GM12872 (cell line): ENCODE results near the gene POPDC3.

Experiments used
- CTCF ChIP-seq: IDR thresholded peaks from 3 replicates; pipeline ENCODE4 v1.5.1; 2011; ENCODE audit warnings: low read depth, mild to moderate bottlenecking, low read length, moderate library complexity; ENCODE audit not compliant: insufficient read depth

Gene POPDC3

GRCh38 chr6:105213272-105213671 is 33.5 kb upstream of the POPDC3 start:
- TF ChIP-seq CTCF = no peak

- no peak for TF ChIP-seq CTCF
Measured at GRCh38 chr6:105212587-105212986, 32.8 kb upstream of the POPDC3 start.

DNA sequence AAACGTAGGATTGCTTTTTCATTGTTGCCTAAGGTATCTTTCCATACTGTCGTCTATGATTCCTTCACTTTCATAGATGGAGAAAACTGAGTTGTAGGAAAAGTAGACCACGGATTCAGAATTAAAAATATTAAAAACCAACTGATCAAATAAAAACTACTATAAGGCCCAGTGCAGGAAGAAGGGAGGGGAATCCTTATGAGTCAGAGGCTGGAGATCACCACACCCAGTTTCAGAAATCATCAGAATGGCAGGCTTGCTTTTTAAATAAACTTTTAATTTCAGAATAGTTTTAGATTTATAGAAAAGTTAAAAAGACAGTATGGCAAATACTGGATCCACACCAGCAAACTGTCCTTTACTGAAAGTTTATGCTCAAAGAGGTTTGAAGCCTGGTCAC is 32.0 kb upstream of the POPDC3 start:
- TF ChIP-seq CTCF = no peak

GRCh38 chr6:105210932-105211531 is 31.2 kb upstream of the POPDC3 start:
- TF ChIP-seq CTCF = no peak

- TF ChIP-seq CTCF = no peak
Measured at GRCh38 chr6:105209950-105210706, 30.3 kb upstream of the POPDC3 start.

DNA sequence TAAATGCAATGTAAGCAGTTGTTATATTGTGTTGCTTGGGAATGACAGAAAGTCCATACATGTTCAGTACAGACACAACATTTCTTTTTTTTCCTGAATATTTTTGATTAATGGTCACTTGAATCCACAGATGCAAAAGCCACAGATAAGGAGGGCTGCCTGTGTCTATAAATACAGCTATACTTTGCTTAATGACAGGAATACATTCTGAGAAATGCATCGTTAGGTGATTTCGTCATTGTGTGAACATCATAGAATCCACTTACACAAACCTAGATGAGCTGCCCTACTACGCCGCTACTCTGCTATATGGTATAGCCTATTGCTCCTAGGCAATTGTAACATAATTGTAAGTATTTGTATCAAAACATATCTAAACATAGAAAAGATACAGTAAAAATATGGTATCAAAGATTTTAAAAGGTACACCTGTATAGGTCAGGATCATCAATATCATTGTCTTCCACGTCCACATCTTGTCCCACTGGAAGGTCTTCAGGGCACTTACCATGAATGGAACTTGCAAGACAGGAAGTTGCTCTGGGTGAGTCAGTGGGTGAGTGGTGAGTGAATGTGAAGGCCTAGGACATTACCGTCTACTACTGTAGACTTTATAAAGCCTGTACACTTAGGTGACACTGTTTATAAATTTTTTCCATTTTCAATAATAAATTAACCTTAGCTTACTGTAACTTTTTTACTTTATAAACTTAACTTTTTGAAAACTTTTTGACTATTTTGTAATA is 27.9 kb upstream of the POPDC3 start:
- no peak for TF ChIP-seq CTCF

GRCh38 chr6:105204768-105205167 is 25.0 kb upstream of the POPDC3 start:
- TF ChIP-seq CTCF = no peak
